Liver (tissue), 9 donors: Measurements from ENCODE around the gene GSTT4. TPM values are rescaled to one million over a fixed set of nuclear protein-coding genes. Genes with fewer than 3 reads are reported as not detected.

Experiments
- DNase-seq: peaks from one replicate; pipeline ENCODE4 v3.0.0-alpha.2; 2017; ENCODE audit warnings: low spot score
- H3K27ac ChIP-seq, 2 donors: one replicate each; pipeline ENCODE4 v1.7.0; 2013; ENCODE audit warnings: inconsistent platforms in 2 of 2, low read length in 2 of 2, control low read depth in 1 of 2, low read depth in 1 of 2, mild to moderate bottlenecking in 1 of 2
- H3K27me3 ChIP-seq, 4 donors: one replicate each; pipeline versions ENCODE4 v1.6.1 to v1.7.0; 2013; ENCODE audit warnings: low read length in 3 of 4, inconsistent platforms in 1 of 4, mild to moderate bottlenecking in 1 of 4, moderate library complexity in 1 of 4; ENCODE audit not compliant: control insufficient read depth in 4 of 4, insufficient read depth in 4 of 4
- H3K36me3 ChIP-seq, 4 donors: one replicate each; pipeline versions ENCODE4 v1.6.1 to v1.7.0; 2013; ENCODE audit warnings: low read length in 3 of 4, mild to moderate bottlenecking in 3 of 4, low read depth in 1 of 4, moderate library complexity in 1 of 4; ENCODE audit not compliant: control insufficient read depth in 4 of 4, insufficient read depth in 3 of 4
- H3K4me1 ChIP-seq, 4 donors: one replicate each; pipeline versions ENCODE4 v1.6.1 to v1.7.0; 2013; ENCODE audit warnings: low read length in 3 of 4, mild to moderate bottlenecking in 3 of 4, moderate library complexity in 1 of 4; ENCODE audit not compliant: control insufficient read depth in 4 of 4, insufficient read depth in 4 of 4
- H3K4me3 ChIP-seq, 3 donors: one replicate each; pipeline versions ENCODE4 v1.6.1 to v1.7.0; 2013; ENCODE audit warnings: low read length in 3 of 3, control low read depth in 1 of 3, low read depth in 1 of 3, mild to moderate bottlenecking in 1 of 3
- H3K9ac ChIP-seq, 2 donors: one replicate each; pipeline ENCODE4 v1.7.0; 2013; ENCODE audit warnings: low read length in 2 of 2, mild to moderate bottlenecking in 2 of 2, moderate library complexity in 2 of 2, control low read depth in 1 of 2, low read depth in 1 of 2
- H3K9me3 ChIP-seq, 4 donors: one replicate each; pipeline versions ENCODE4 v1.6.1 to v1.7.0; 2013; ENCODE audit warnings: low read length in 3 of 4; ENCODE audit not compliant: control insufficient read depth in 4 of 4
- CTCF ChIP-seq: fragments of 150-350 bp; IDR thresholded peaks from 2 replicates; pipeline ENCODE4 v1.5.1; 2017; ENCODE audit warnings: improper control_type of control experiment, low read depth, low read length; ENCODE audit not compliant: missing input control
- EGR1 ChIP-seq, 2 donors: IDR thresholded peaks; 2 replicates each; pipeline ENCODE4 v1.6.1; 2016 to 2018; ENCODE audit warnings: antibody characterized with exemption in 2 of 2, low read depth in 2 of 2
- FOXA1 ChIP-seq: IDR thresholded peaks from 2 replicates; pipeline ENCODE4 v1.6.1; 2016; ENCODE audit warnings: antibody characterized with exemption
- FOXA2 ChIP-seq: IDR thresholded peaks from 2 replicates; pipeline ENCODE4 v1.6.1; 2016; ENCODE audit warnings: antibody characterized with exemption
- GABPA ChIP-seq, 2 donors: IDR thresholded peaks in 1 of 2; conservative IDR thresholded peaks in 1 of 2; 2 replicates each; pipeline ENCODE4 v1.6.1; 2016; ENCODE audit warnings: antibody characterized with exemption in 2 of 2, mild to moderate bottlenecking in 1 of 2, moderate library complexity in 1 of 2
- HNF4A ChIP-seq, 2 donors: conservative IDR thresholded peaks; 2 replicates each; pipeline ENCODE4 v1.6.1; 2016; ENCODE audit warnings: antibody characterized with exemption in 2 of 2, mild to moderate bottlenecking in 2 of 2
- HNF4G ChIP-seq: IDR thresholded peaks from 2 replicates; pipeline ENCODE4 v1.6.1; 2016; ENCODE audit warnings: antibody characterized with exemption
- JUND ChIP-seq, 2 donors: IDR thresholded peaks; 2 replicates each; pipeline ENCODE4 v1.6.1; 2016; ENCODE audit warnings: antibody characterized with exemption in 2 of 2
- MAX ChIP-seq: IDR thresholded peaks from 2 replicates; pipeline ENCODE4 v1.6.1; 2016; ENCODE audit warnings: antibody characterized with exemption
- NR2F2 ChIP-seq: IDR thresholded peaks from 2 replicates; pipeline ENCODE4 v1.6.1; 2016; ENCODE audit warnings: antibody characterized with exemption
- RAD21 ChIP-seq, 2 donors: IDR thresholded peaks; 2 replicates each; pipeline ENCODE4 v1.6.1; 2016; ENCODE audit warnings: antibody characterized with exemption in 2 of 2, mild to moderate bottlenecking in 2 of 2
- RXRA ChIP-seq, 2 donors: IDR thresholded peaks; 2 replicates each; pipeline ENCODE4 v1.6.1; 2017 to 2018; ENCODE audit warnings: antibody characterized with exemption in 2 of 2, mild to moderate bottlenecking in 1 of 2
- SP1 ChIP-seq: IDR thresholded peaks from 2 replicates; pipeline ENCODE4 v1.6.1; 2018; ENCODE audit warnings: antibody characterized with exemption, mild to moderate bottlenecking
- TAF1 ChIP-seq: conservative IDR thresholded peaks from 2 replicates; pipeline ENCODE4 v1.6.1; 2016; ENCODE audit warnings: antibody characterized with exemption, mild to moderate bottlenecking
- YY1 ChIP-seq: IDR thresholded peaks from 2 replicates; pipeline ENCODE4 v1.6.1; 2016; ENCODE audit warnings: antibody characterized with exemption, mild to moderate bottlenecking
- ZBTB33 ChIP-seq: IDR thresholded peaks from 2 replicates; pipeline ENCODE4 v1.6.1; 2016; ENCODE audit warnings: antibody characterized with exemption
- WGBS: extraction: QIAGEN DNeasy Blood & Tissue Kit; methylation state at CpG from one replicate; pipeline ENCODE4 v1.1.7; 2013; 5-methylcytosine and 5-hydroxymethylcytosine counted together
- polyA plus RNA-seq, 2 donors: library from polyadenylated mRNA; stranded (reverse) in 1 of 2; unstranded in 1 of 2; fragments of 200-250 nt in 1 of 2; fragments of >200 nt in 1 of 2; fragmentation: Nextera tagmentation in 1 of 2; extraction: Ambion mirVana in 1 of 2; gene quantifications; one replicate each; pipeline versions ENCODE4 v1.2.1 to v1.2.3, GENCODE V29; 2013 to 2015
- total RNA-seq, 2 donors: library from RNA; depleted of rRNA; stranded (reverse); fragments of >200 nt; gene quantifications; one replicate each; pipeline ENCODE4 v1.2.3, GENCODE V29; 2014
- TF ChIP-seq, protein P1 (sequence below): IDR thresholded peaks from 2 replicates; pipeline ENCODE4 v1.6.1; 2016; ENCODE audit warnings: antibody characterized with exemption
- TF ChIP-seq, protein P2 (sequence below): IDR thresholded peaks from 2 replicates; pipeline ENCODE4 v1.6.1; 2016; ENCODE audit warnings: antibody characterized with exemption, mild to moderate bottlenecking
- donor health status: healthy.
- donor health status: healthy.
- donor health status: healthy.
- donor health status: healthy.
- donor health status: healthy.

GSTT4 gene
- total and polyA plus RNA-seq, 4 donors: not detected

GRCh38 chr22:24006207-24006913 is 1.1 kb upstream of the GSTT4 start:
- 75% methylated on average over 10 of the region's 10 CpGs for WGBS

More at GRCh38 chr22:24006207-24006913, 1.1 kb upstream of the GSTT4 start:
- no peak overlapping the region for H3K4me3 ChIP-seq
- no peaks in the 10 kb centered on the region for H3K36me3 ChIP-seq
- no peak overlapping the region for H3K27ac ChIP-seq
- H3K9ac ChIP-seq: no peak overlapping the region
- H3K9me3 ChIP-seq: no peaks in the 10 kb centered on the region
- H3K4me1 ChIP-seq: peaks cover 0 to 6% (median 1%) of the 10 kb centered on the region in 4 donors
- no peaks in the 10 kb centered on the region for H3K27me3 ChIP-seq
- TF ChIP-seq CTCF: no peak
- TF ChIP-seq HNF4G: no peak
- no peak for TF ChIP-seq FOXA1
- TF ChIP-seq EGR1 (IDR thresholded peaks at IDR 0.05; ENCODE audit: low read depth in 2 of 2): no peak
- TF ChIP-seq JUND (IDR thresholded peaks at IDR 0.05): no peak
- no peak for TF ChIP-seq NR2F2
- TF ChIP-seq MAX: no peak
- no peak for TF ChIP-seq YY1
- no peak for TF ChIP-seq ZBTB33
- TF ChIP-seq, protein P1, sequence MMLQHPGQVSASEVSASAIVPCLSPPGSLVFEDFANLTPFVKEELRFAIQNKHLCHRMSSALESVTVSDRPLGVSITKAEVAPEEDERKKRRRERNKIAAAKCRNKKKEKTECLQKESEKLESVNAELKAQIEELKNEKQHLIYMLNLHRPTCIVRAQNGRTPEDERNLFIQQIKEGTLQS: no peak
- TF ChIP-seq TAF1: no peak
- no peak for TF ChIP-seq HNF4A (conservative IDR thresholded peaks at IDR 0.05)
- TF ChIP-seq RAD21 (IDR thresholded peaks at IDR 0.05): no peak
- TF ChIP-seq SP1: no peak
- no peak for TF ChIP-seq RXRA (IDR thresholded peaks at IDR 0.05)
- no peak for TF ChIP-seq FOXA2
- TF ChIP-seq, protein P2, sequence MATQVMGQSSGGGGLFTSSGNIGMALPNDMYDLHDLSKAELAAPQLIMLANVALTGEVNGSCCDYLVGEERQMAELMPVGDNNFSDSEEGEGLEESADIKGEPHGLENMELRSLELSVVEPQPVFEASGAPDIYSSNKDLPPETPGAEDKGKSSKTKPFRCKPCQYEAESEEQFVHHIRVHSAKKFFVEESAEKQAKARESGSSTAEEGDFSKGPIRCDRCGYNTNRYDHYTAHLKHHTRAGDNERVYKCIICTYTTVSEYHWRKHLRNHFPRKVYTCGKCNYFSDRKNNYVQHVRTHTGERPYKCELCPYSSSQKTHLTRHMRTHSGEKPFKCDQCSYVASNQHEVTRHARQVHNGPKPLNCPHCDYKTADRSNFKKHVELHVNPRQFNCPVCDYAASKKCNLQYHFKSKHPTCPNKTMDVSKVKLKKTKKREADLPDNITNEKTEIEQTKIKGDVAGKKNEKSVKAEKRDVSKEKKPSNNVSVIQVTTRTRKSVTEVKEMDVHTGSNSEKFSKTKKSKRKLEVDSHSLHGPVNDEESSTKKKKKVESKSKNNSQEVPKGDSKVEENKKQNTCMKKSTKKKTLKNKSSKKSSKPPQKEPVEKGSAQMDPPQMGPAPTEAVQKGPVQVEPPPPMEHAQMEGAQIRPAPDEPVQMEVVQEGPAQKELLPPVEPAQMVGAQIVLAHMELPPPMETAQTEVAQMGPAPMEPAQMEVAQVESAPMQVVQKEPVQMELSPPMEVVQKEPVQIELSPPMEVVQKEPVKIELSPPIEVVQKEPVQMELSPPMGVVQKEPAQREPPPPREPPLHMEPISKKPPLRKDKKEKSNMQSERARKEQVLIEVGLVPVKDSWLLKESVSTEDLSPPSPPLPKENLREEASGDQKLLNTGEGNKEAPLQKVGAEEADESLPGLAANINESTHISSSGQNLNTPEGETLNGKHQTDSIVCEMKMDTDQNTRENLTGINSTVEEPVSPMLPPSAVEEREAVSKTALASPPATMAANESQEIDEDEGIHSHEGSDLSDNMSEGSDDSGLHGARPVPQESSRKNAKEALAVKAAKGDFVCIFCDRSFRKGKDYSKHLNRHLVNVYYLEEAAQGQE: no peak
- TF ChIP-seq GABPA (IDR thresholded peaks at IDR 0.05 in 1 of 2, conservative IDR thresholded peaks at IDR 0.05 in 1 of 2): no peak
- no peak for DNase-seq
